Stimulated activated CD4-positive, alpha-beta T cell treated with anti-CD3 and anti-CD28 coated beads, Interleukin-1b, Interleukin-23, amount 100 ng/mL, for 24 hours (primary cell): Measurements from ENCODE around the gene GPS1.

ENCODE experiments used
- DNase-seq, 4 experiments: peaks; one replicate each; pipeline ENCODE4 v3.0.0-alpha.2; 2020; ENCODE audit warnings: low read depth in 4 of 4, low spot score in 1 of 4

GPS1 gene

GRCh38 chr17:82100502-82101298 lies 49.0 kb downstream of the GPS1 start:
- DNase-seq, result no peak

- no peak for DNase-seq
These were observed 49.6 kb downstream of the GPS1 start for GRCh38 chr17:82101301-82101715.

GRCh38 chr17:82101767-82102679 lies 50.3 kb downstream of the GPS1 start:
- no peak for DNase-seq

GRCh38 chr17:82103553-82104451 lies 52.1 kb downstream of the GPS1 start:
- DNase-seq, result no peak

GRCh38 chr17:82104797-82105416 lies 53.2 kb downstream of the GPS1 start:
- no peak for DNase-seq

- DNase-seq, result no peak
These were observed 53.8 kb downstream of the GPS1 start for GRCh38 chr17:82105417-82105881.

GRCh38 chr17:82105882-82106687 lies 54.4 kb downstream of the GPS1 start:
- DNase-seq, result peak in 3 of 4 experiments; percentile 36 to 71 (median 48)

GRCh38 chr17:82106688-82107305 lies 55.1 kb downstream of the GPS1 start:
- DNase-seq, result no peak
